Left kidney (tissue), 2 donors: Measurements from ENCODE around the gene CA12. TPM values are rescaled to one million over a fixed set of nuclear protein-coding genes. Genes with fewer than 3 reads are reported as not detected.

ENCODE experiments used
- DNase-seq: peaks from one replicate; pipeline ENCODE4 v3.0.0-alpha.2; 2013
- polyA plus RNA-seq: library from polyadenylated mRNA; unstranded; fragments of 120-200 nt; gene quantifications from one replicate; pipeline ENCODE4 v1.2.1, GENCODE V29; 2013; ENCODE audit not compliant: insufficient read length

The CA12 gene
- polyA plus RNA-seq, 1 donor: 151 TPM

GRCh38 chr15:63403254-63403945, 21.8 kb upstream of the CA12 start:
- DNase-seq: no peak

GRCh38 chr15:63402498-63403253, 21.0 kb upstream of the CA12 start:
- DNase-seq: peak; percentile 63

DNA sequence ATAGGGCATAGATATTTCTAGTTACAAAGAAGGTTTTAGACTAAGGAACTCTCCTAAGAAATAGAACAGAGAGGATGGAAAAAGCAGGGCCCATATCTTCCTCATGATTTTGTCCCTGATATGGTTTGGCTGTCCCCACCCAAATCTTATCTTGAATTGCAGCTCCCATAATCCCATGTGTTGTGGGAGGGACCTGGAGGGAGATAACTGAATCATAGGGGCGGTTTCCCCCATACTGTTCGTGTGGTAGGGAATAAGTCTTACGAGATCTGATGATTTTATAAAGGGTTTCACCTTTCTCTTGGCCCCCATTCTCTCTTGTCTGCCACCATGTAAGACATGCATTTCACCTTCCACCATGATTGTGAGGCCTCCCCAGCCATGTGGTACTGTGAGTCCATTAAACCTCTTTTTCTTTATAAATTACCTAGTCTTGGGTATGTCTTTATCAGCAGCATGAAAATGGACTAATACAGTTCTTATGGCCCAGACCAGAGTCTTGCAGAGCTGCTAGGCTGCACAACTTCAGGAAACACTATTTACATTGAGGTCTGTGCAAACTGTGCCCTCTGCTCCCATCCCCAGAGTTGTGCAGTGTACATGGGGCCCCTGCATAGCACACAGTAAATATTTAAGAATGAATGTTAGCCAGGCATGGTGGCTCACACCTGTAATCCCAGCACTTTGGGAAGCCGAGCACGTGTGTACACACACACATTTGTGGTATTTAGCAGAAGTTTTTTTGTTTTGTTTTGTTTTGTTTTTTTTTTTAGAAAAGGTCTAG, 20.3 kb upstream of the CA12 start:
- DNase-seq: no peak

DNA sequence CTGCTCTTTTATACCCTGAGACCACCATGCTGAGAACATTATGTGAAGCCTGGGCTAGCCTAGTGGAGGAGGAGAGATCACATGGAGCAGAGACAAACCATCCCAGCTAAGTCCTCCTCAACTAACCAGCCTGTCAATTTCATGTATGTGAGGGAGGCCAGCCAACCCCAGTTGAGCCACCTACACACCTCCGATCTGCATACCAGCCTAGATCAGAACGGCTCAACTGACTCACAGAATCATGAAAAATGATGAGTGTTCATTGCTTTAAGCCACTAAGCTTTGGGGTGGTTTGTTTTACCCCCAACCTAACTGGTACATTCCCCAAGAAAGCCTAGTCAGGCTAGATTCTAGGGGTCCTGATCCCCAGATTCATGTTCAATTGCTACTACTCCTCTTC, 19.4 kb upstream of the CA12 start:
- DNase-seq: no peak

GRCh38 chr15:63398456-63398855, 16.8 kb upstream of the CA12 start:
- no peak for DNase-seq

DNA sequence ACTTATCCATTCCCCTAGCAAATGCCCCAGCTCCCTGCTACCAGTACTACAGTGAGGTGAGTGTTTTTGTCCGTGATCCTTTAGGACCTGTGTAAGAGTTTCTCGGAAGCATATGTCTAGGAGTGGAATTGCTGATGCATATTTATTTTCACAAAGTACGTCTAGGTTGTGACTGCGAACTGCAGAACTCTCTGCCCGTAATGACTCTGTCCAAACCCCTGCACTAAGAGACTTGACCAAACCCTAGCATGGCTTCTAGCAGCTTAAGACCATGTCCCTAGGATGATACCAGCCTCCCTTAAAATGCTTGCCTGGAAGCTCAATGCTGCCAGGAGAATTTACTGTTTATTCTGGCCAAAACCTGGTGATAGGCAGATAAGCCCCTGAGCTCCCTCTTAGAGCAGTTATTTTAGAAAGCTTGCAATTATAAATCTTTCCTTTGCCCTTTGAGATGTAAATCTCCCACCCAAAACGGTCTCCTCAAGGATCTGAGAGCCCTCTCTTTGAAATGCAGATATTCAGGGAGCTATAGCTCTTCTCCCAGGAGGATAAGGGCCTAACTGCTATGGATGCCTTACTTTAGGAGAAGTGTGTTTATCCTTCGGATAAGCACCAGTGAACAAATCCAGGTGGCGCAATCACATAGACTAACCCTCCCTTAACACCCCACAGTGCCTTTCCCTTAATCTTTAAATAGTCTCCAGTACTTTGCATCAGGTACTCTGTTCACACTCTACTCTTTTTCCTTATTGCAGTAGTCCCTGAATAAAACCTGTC, 14.7 kb upstream of the CA12 start:
- DNase-seq: no peak

DNA sequence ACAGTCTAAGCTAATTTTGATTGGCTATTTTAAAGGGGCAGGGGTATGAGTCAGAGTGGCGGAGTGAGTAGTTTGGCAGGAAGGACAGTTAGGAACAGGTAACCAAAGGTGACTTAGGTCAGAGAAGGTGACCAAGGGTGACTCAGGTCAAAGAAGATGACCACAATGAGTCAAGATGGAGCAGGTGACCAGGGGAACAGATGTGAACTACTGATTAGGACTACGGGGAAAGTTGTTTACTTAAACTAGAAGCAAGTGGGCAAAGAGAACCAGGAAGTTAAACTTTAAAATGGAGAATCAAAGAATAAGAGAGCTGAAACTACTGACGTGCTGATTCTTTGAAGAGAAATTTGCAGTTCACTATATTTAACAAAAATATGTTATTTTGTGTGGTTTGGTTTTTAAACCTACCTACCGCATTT, 14.1 kb upstream of the CA12 start:
- DNase-seq: no peak

DNA sequence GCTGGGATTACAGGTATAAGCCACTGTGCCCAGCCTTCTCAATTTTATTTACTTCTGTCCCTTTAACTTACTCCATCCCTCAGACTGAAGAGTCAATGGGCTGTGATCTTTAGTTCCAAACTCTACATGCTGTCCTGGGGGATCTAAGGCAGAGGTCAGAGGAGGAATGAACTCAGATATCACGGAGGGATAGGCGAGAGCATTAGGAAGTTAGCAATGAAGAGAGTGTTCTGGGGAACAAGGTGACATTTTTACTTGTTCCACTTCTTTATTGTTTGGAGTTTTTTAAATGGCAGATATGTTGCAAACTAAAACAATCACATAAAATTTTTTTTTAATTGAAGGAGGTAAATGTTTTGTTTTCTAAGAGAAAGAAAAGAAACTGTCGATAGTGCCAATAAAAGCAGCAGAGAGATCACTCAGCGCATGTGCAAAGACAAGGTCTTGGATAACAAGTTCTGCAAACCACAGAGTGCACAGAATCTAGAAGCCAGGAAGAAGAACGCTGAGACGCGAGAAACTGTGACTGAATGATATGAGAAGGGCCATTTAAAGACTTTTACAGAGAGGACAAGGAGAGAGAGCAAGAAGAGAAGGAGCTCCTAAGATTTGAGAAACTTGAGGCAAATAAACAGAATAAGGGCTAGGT, 10.8 kb upstream of the CA12 start:
- DNase-seq: no peak

- DNase-seq: no peak
Observed at GRCh38 chr15:63391669-63392360, 10.2 kb upstream of the CA12 start.

DNA sequence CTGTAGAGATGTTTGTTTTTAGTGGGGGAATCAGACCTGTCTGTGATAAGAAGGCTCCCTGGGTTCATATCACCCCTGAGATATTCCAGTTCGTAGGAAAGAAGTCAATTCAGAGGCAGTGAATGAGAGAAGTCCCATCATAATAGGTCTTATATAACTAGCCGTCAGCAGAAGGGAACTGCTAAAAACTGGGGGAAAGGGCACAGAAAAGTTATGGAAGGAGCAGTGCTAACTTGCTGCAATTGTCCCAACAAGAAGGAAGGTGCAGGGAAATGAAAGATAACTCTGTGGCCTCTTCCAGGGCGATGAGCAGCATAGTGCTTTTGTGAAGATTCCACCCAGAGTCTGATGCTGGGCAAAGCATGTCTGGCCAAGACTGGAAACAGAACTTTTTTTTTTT, 9.0 kb upstream of the CA12 start:
- no peak for DNase-seq

GRCh38 chr15:63389902-63390670, 8.4 kb upstream of the CA12 start:
- DNase-seq: no peak

- no peak for DNase-seq
Observed at GRCh38 chr15:63388511-63388910, 6.9 kb upstream of the CA12 start.

GRCh38 chr15:63387748-63388493, 6.3 kb upstream of the CA12 start:
- no peak for DNase-seq

DNA sequence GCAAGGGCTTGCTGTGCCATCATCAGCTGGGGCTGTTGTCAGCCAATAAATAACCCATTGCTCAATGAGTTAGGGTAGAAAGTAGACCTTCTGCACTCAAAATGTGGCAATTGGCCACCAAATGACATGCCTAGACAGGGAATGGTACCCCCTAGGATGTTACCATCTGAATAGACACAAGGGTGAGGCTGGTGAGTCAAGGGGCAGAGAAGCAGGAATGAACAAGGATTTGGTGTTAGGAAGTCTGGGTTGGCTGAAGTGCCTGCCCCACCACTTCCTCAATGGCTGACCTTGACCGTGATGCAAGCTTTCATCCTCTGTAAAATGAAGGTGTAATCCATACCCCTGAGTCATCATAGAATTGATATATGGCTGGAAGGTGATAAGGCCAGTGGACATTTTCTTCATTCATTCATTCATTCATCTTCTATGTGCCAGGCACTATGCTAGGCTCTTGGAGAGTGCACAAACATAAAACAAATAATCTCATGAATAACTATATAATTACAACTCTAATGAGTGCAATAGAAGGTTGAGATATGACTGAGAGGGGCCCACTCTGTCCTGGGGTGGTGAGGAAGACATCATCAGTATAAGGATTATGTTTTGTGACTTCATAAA, 4.4 kb upstream of the CA12 start:
- DNase-seq: no peak

DNA sequence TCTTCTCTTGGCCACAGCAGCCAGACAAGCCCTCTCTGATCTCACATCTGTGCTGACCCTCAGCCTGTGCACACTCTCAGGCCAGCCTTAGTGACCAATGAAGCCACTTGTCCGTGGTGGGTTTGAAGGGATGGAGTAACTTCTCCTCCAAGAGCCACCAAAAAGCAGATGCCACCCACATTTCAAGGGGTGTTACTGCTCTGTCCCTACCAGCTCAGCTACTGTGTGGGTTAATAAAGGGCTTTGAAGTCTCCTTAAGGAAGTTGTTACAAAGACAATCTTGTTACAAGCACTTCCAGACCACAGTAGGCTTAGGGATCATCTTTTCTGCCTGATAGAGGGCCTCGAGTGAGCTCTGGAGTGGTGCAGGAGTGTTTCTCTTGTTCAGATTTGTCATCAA, 3.3 kb upstream of the CA12 start:
- DNase-seq: no peak

DNA sequence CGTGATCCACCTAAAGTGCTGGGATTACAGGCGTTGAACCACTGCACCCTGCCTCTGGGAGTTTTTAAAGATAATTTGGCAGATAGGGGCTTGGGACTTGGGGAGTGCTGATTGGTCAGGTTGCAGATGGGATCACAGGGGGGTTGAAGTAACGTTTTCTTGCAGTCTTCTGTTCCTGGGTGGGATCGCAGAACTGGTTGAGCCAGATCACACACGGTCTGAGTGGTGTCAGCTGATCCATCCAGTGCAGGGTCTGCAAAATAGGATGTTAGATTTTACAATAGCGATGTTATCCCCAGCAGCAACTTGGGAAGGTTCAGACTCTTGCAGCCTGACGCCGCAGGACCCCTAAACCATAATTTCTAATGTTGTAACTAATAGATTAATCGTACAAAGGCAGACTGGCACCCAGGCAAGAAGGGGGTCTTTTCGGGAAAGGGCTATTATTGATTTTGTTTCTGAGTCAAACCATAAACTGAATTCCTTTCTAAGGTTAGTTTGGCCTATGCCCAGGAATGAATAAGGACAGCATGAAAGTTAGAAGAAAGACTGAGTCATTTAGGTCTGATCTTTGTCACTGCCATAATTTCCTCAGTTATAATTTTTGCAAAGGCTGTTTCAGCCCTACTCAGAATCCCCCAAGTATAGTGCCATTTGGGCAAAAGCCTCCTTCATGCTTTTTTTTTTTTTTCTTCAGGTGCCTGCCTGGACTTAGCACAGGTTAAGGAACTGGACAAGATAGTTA, 1.5 kb upstream of the CA12 start:
- DNase-seq: no peak

GRCh38 chr15:63380808-63381282, 801 bp downstream of the CA12 start:
- DNase-seq: no peak

GRCh38 chr15:63380151-63380807, 1.4 kb downstream of the CA12 start:
- DNase-seq: no peak
